ENCODE data around the gene EXOC3L4.
A peak's percentile ranks its signal among the peaks of the same experiment; 100 is the strongest.

EXOC3L4 gene

GRCh38 chr14:103071544-103072251 lies 22.8 kb upstream of the EXOC3L4 start:
- no peak for DNase-seq

GRCh38 chr14:103072595-103073366 lies 21.7 kb upstream of the EXOC3L4 start:
- no peak for DNase-seq

- no peak for DNase-seq
These were observed 21.1 kb upstream of the EXOC3L4 start for GRCh38 chr14:103073367-103073875.

DNA sequence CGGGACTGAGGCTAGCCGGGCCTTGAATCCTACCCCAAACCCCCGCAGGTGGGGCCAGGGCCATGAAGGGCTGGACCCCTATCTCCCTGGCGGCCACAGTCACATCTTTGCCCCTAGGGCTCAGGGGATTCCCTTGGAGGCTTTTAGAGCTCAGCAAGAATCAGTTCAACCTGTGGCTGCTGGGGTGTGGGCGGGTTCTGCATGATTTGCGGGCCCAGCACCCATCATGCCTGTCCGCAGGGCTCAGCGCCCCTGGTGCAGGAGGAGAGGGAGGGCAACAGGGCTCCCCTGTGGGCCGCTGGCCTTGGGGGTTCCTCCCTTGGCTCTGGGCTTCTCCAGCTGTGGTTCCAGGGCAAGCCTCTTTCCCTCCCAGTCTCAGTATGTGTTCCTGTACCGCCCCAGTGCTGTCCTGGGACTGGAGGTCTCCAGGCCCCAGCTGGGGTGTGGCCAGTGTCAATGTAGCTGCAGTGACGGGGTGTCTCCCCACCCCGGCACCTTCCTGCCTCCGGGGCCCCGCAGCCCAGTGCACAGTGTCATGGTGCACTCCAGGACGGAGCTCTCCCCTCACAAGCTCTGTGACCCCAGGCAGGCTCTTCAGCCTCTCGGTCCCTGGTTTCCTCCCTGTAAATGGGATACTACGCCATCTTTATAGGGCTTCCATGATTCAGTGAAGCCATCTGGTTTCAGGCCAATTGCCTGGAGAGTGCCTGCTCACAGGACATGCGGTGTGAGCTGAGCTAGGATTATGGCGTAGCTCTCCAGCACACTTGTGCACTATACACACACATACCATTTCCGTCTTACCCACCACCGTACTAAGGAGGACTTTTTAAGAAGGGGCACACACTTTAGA lies 20.4 kb upstream of the EXOC3L4 start:
- no peak for DNase-seq

- DNase-seq = peak; percentile 69
These were observed 19.7 kb upstream of the EXOC3L4 start for GRCh38 chr14:103074729-103075367.

DNA sequence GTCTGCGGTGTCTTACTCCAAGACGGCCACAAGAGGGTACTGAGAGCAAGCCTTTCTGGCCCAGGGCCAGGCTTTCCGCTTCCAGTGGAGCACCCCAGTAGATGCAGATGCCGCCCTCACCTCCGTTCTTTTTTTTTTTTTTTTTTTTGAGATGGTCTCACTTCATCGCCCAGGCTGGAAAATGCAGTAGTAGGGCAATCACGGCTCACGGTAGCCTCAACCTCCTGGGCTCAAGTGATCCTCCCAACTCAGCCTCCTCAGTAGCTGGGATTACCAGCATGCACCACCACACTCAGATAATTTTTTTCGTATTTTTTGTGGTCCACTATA lies 16.1 kb upstream of the EXOC3L4 start:
- DNase-seq = peak; percentile 85

DNA sequence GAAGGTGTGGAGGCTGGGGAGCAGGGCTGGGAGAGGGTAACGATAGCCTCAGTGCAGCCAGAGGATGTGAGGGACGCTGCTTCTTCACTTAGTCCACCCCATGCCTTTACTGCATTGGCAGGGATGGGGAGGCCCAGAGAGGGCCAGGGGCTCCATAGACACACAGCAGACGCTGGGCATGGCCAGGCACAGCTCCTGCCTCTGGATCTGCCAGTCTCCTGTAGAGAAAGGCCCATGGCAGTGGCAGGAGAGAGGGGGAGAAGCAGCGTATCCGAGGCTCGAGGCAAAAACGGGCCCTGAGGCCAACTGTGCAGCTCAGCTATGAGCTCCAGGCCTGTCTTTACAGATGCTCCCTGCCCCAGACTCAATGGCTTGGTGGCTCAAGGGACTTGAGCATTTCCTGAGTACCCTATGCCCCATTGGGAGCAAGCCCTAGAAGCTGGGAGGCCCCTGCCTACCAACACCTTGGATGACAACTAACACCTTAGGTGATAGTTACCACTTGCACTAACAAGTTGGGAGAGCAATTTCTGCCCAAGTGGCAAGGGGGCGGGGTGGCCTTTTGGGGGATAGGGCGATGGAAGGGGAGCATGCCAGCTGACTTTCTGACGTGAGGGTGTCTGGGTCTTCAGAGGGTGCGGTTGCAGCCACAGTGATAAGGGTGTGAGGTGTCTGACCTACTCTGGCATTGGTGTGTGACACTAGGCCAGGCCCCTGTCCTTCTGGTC lies 15.5 kb upstream of the EXOC3L4 start:
- no peak for DNase-seq

GRCh38 chr14:103081951-103082350 lies 12.6 kb upstream of the EXOC3L4 start:
- DNase-seq = no peak

- no peak for DNase-seq
These were observed 10.3 kb upstream of the EXOC3L4 start, which contains the start of gene LBHD2 for GRCh38 chr14:103084021-103084919. TSS of gene LBHD2 (plus strand) at chr14:103084210. CDS start at chr14:103086013, 1,803 bp downstream.

GRCh38 chr14:103085106-103086091 lies 9.1 kb upstream of the EXOC3L4 start:
- DNase-seq = no peak

DNA sequence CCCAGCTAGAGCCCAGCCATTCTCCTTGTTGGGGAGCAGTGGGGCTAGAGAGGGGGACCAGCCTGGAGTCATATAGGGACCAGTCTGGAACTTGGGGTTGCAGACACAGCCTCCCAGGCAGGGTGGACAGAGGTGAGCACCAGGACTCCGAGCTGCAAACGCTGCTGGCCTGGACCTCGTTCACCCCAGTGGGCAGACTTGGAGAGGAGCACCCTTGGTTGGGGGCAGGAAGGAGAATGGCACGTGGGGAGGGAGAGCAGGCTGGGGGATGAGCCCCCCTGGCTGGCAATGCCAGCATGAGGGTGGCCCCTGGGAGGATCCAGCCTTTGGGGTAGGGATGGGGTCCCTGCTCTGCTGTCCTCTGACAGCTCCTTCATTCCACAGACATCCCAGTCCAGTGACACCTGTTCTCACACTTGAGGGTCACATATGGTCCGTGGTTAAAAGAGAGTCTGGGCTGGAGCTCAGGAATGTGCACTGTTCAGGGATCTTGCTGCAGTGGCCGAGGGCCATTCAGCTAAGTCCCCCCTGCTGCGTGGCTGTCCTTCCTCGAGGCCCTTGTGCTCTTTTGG lies 7.7 kb upstream of the EXOC3L4 start:
- DNase-seq = no peak

GRCh38 chr14:103087343-103087835 lies 7.1 kb upstream of the EXOC3L4 start:
- peak; percentile 42 for DNase-seq

DNA sequence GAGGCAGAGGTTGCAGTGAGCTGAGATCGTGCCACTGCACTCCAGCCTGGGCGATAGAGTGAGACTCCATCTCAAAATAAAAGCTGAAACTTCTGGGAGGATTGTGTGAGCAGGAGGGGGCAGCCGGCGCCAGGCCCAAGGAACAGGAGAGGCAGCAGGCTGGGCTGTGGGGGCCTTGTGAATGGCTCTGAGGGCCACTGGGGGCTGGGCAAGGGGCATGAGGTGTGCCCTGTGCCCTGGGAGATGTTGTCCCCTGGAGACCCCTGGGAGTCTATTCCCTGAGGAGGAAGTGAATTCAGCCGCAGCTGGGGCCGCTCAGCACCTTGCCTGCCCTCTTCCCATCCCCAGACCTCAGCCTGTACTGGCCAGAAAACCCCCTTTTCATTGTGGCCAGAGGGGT lies 5.6 kb upstream of the EXOC3L4 start:
- DNase-seq = no peak

GRCh38 chr14:103089386-103090335 lies 4.9 kb upstream of the EXOC3L4 start:
- no peak for DNase-seq

DNA sequence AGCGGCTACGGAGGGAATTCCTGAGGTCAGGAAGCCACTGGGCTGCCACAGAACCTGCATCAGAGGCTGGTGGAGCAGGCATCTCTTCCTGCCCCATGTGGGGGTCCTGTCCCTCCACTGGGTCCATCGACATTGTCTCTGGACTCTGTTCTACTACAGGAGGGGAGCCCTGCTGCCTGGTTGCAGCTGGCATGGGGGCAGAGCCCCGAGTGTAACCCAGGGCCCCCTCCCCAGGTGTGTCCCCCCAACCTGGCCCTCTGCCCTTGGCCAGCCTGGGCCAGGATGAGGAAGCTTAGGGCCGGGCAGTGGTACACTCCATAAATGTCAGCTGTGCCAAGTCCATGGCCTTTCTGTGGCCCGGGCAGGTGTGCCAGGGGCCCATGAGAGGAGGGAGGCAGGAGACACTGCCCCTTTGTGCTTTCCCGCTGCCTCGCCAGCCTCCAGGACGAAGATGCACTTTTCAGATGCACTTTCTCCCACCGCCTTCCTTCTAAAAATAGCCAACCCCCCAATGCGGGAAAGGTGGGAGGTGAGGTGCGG lies 4.0 kb upstream of the EXOC3L4 start:
- no peak for DNase-seq

DNA sequence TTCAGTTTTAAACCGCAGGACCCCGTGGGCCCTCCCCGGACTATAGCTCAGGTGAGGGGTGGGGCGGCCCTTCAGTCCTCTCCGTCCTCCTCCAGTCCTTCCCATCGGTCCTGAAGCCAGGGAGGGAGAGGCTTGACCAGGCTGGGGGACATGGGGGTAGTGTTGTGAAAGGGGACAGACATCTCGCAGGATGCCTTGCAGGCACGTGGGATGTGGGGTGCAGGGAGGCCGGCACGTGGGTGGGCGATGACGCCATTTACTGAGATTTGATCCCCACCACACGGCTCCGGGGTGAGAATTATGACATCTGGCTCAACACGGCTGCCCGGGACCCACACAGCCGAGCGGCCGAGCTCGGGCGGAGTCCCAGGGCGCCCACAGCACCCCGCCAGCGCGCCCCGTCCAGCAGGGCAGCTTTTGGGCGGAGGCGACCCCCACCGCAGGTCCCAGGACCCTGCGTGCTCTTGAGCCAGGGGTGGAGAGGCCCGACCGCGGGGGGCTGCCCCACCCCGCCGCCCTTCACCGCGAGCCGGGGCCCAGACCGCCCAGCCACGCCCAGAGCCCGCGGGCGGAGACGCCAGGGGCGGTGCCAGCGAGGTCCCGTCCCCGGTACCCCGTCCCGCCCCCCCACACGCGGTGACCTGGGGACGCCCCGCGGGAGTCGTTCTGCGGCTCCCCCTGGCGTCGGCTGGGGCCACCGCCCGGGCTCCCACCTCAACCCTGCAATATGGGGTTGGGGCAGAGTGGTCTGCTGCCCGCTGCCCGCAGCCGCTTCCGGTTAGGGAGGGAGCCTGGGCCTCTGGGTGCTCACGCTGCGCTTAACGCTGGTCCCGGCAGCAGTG lies 3.3 kb upstream of the EXOC3L4 start:
- DNase-seq = peak; percentile 60

- DNase-seq = no peak
These were observed 2.7 kb upstream of the EXOC3L4 start for GRCh38 chr14:103091883-103092222.
